AG04449 (cell line): ENCODE measurements around the gene C14orf119.

Experiments used
- CTCF ChIA-PET: fragments of 350-600 bp; formaldehyde crosslinking; extraction: SDS; loops from one replicate; lab custom pipeline; 2021; ENCODE audit warnings: antibody characterized with exemption; lab: Yijun Ruan, JAX
- POLR2A ChIA-PET: fragments of 400-600, 350-600 bp; formaldehyde crosslinking; extraction: SDS; loops from one replicate; lab custom pipeline; 2020; ENCODE audit warnings: antibody characterized with exemption, inconsistent platforms; lab: Yijun Ruan, JAX
- DNase-seq: peaks from one replicate; pipeline ENCODE4 v3.0.0-alpha.2; 2010; ENCODE audit warnings: low read depth, low spot score
- H3K4me3 ChIP-seq: 2 replicates; pipeline ENCODE4 v1.5.1; 2011; ENCODE audit warnings: low read depth, mild to moderate bottlenecking, control low read depth, low read length
- TF ChIP-seq, protein P1 (sequence below): IDR thresholded peaks from one replicate; pipeline ENCODE4 v1.5.1; 2011; ENCODE audit warnings: mild to moderate bottlenecking, moderate library complexity, low read length, control low read depth, inconsistent platforms; ENCODE audit not compliant: insufficient read depth; ENCODE audit errors: missing control alignments

C14orf119 gene

DNA sequence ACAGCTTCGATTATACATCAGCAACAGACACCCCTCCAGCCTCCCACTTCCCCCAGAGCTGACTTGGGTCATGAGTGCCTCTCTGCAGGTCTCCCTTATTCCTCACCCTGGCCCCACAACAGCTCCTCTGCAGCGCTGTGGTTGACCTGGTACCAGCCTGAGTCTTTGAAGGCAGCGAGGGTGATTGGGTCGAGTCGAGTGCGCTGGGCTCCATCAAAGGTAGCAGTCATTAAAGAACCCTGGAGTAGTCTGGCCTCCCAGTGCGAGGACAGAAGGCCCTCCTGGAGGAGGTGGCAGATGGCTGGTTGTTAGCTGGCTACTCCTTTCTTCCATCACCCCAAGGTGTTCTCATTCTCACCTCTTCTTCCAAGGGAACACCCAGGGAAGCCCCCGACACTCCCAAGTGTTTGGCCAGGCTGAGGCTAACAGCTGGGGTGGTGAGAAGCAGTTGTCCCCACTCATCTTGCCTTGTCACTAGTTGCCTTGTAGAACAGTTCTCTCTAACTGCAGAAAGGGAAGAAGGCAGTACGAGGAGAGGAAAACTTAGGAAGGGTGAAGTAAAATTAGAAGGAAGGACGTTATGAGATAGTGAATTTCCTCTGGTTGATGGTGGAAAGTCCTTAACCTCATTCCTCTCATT lies 6.8 kb downstream of the C14orf119 start:
- CTCF ChIA-PET, result interaction anchor here (1.1 to 9.6 kb wide), 7 partner anchors 10 to 545 kb away, joined by 4 to 133 read pairs (median 23); no protein-coding TSS in a partner anchor
- POLR2A ChIA-PET, result interaction anchor here (1.2 kb wide), 1 partner anchor 34 kb away, joined by 3 read pairs; no protein-coding TSS in a partner anchor

DNA sequence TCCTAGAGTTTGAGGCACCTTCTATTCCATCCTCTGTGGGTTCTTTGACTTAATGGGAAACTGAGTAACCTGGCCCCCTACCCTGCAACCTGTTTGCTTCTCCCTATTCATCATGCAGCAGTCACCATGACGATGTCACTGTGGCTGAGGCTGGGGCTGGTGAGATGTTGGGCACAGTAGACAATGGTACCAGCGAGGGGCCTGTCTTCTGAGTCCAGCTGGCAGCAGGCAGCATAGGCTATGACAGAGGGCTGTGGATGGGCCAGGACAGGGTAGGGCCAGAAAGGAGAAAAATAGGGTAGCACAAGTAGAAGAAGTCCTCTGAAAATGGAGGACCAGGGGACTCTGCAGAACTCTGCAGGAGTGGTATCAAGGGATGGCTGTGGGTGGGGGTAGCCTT lies 7.5 kb downstream of the C14orf119 start:
- DNase-seq, result no peak
- H3K4me3 ChIP-seq, result no peak overlapping the region
- ChIA-PET CTCF (interaction anchor here (1.1 to 9.6 kb wide), 8 partner anchors 9 to 546 kb away, joined by 3 to 133 read pairs (median 14); no protein-coding TSS in a partner anchor), POLR2A (interaction anchor here (1.2 kb wide), 1 partner anchor 34 kb away, joined by 3 read pairs; no protein-coding TSS in a partner anchor)
- TF ChIP-seq, protein P1, sequence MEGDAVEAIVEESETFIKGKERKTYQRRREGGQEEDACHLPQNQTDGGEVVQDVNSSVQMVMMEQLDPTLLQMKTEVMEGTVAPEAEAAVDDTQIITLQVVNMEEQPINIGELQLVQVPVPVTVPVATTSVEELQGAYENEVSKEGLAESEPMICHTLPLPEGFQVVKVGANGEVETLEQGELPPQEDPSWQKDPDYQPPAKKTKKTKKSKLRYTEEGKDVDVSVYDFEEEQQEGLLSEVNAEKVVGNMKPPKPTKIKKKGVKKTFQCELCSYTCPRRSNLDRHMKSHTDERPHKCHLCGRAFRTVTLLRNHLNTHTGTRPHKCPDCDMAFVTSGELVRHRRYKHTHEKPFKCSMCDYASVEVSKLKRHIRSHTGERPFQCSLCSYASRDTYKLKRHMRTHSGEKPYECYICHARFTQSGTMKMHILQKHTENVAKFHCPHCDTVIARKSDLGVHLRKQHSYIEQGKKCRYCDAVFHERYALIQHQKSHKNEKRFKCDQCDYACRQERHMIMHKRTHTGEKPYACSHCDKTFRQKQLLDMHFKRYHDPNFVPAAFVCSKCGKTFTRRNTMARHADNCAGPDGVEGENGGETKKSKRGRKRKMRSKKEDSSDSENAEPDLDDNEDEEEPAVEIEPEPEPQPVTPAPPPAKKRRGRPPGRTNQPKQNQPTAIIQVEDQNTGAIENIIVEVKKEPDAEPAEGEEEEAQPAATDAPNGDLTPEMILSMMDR, result no peak

More for the DNA sequence above, 6.8 kb downstream of the C14orf119 start:
- DNase-seq, result no peak
- H3K4me3 ChIP-seq, result no peak overlapping the region
- TF ChIP-seq, protein P1, result no peak

DNA sequence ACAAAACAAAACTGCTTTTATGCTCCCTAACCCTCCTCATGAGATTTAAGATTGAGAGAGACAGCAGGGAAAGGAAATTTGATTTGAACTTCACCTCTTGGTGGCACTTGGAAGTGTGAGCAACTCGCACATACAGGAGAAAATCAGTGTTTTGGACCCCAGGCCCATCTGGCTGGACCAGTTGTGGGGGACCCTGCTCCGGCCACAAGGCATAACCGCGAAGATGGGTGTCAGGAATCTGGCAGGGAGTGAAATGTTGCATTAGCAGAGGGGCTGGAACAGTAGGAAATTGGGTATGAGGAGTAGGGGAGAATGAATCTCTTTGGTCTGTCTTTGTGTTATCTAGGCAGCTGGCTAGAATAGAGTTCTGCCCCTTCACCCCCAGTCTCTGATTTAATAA lies 8.3 kb downstream of the C14orf119 start:
- ChIA-PET POLR2A (no interaction called here), CTCF (interaction anchor here (1.3 to 8.4 kb wide), 5 partner anchors 9 to 117 kb away, joined by 3 to 86 read pairs (median 6); no protein-coding TSS in a partner anchor)
- no peak for DNase-seq
- TF ChIP-seq, protein P1, result no peak
- no peak overlapping the region for H3K4me3 ChIP-seq

DNA sequence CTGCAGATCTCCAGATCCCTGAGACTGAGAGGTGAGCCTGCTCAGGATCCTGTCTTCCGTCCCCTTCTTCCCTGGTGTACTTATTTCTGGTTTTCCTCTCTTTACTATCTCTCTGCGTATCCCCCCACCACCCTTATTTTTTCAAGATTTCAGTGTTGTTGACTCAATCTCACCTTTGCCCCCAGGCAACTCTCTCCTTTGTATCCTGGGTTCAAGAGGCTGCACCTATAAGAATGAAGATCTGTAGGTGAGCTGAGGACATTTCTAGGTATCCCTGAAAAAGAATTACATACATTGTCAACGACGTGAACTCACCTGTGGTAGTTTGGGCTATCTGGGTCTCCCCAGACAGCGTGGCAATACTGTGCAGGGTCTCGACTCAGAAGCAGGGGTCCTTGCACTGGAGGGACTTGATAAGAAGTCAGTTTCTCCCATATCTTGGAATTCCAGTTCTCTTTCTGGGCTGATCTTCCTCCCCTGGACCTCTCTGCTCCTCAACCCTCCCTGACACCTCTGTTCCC lies 8.8 kb downstream of the C14orf119 start:
- H3K4me3 ChIP-seq, result no peak overlapping the region
- no peak for DNase-seq
- ChIA-PET CTCF (interaction anchor here (1.4 to 8.4 kb wide), 6 partner anchors 8 to 118 kb away, joined by 4 to 86 read pairs (median 18); partner anchors contain the start of genes ACIN1 and C14orf119), POLR2A (interaction anchor here (0.5 kb wide), 1 partner anchor 8 kb away, joined by 3 read pairs; no protein-coding TSS in a partner anchor)
- TF ChIP-seq, protein P1, result no peak

DNA sequence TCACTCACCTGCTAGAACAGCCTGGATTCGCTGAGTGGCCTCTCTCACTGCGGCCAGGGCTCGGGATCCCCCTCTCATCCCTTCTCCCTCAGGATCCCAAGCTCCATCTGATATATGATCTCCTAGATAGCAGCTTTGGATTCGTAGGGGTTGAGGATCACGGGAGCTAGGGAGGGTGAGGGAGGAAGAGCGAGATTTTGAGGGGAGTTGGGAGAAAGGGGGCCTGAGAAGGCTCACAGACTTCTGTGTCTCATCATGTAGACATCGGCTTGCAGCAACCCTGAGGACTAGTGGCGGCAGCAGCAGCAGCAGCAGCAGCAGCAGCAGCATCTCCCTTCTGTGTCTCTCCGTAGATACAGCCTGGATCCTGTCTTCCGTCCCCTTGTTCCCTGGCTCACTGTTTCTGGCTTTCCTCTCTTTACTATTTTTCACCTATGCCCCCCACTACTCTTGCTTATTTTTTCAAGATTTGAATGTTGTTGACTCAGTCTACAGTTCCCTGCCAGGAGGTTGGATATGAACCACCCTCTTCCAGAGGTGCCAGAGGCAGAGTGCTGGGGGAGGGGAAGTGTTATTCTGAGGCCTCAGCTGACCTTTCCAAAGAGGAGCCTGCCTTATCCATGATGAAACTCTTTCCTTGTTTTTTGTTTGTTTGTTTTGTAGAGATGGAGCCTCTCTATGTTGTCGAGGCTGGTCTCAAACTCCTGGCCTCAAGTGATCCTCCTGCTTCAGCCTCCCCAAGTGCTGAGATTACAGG lies 9.5 kb downstream of the C14orf119 start, which contains the start of gene CIROP:
Gene CIROP (minus strand): TSS at position 399 of the 757 bp plus-strand sequence. CDS start 69 bp downstream, at position 330.
- ChIA-PET POLR2A (interaction anchor here (0.5 kb wide), 1 partner anchor 9 kb away, joined by 3 read pairs; no protein-coding TSS in a partner anchor), CTCF (interaction anchor here (1.4 to 8.4 kb wide), 6 partner anchors 7 to 118 kb away, joined by 4 to 86 read pairs (median 10); partner anchors contain the start of genes ACIN1 and C14orf119)
- no peak for DNase-seq
- no peak within 1 kb of the TSS for H3K4me3 ChIP-seq
- TF ChIP-seq, protein P1, result no peak
